Activated T-helper 1 cell treated with anti-CD3 and anti-CD28 coated beads, Interleukin-2, amount 50 U/mL, for 16 hours (primary cell): ENCODE results near the gene CEL.

ENCODE experiments used
- DNase-seq, 2 donors: peaks; one replicate each; pipeline ENCODE4 v3.0.0-alpha.2; 2020; ENCODE audit warnings: low read depth in 1 of 2, low spot score in 1 of 2

The CEL gene

GRCh38 chr9:133102190-133103021, 40.6 kb downstream of the CEL start:
- no peak for DNase-seq

GRCh38 chr9:133103183-133103986, 41.6 kb downstream of the CEL start:
- peak; percentile 30 to 43 for DNase-seq

- DNase-seq, result no peak
Observed at GRCh38 chr9:133103987-133104505, 42.3 kb downstream of the CEL start.

- DNase-seq, result no peak
Observed at GRCh38 chr9:133104718-133105460, 43.1 kb downstream of the CEL start.

GRCh38 chr9:133105461-133105770, 43.6 kb downstream of the CEL start:
- no peak for DNase-seq

GRCh38 chr9:133106511-133107244, 44.9 kb downstream of the CEL start:
- no peak for DNase-seq

GRCh38 chr9:133107245-133107722, 45.5 kb downstream of the CEL start:
- no peak for DNase-seq

- no peak for DNase-seq
Observed at GRCh38 chr9:133107961-133108793, 46.4 kb downstream of the CEL start.

GRCh38 chr9:133108794-133109641, 47.2 kb downstream of the CEL start:
- DNase-seq, result no peak

GRCh38 chr9:133109931-133110650, 48.3 kb downstream of the CEL start:
- no peak for DNase-seq

- DNase-seq, result no peak
Observed at GRCh38 chr9:133111808-133112662, 50.3 kb downstream of the CEL start.

- no peak for DNase-seq
Observed at GRCh38 chr9:133112663-133113026, 50.9 kb downstream of the CEL start.

GRCh38 chr9:133113163-133113948, 51.6 kb downstream of the CEL start:
- no peak for DNase-seq

- DNase-seq, result no peak
Observed at GRCh38 chr9:133113949-133114885, 52.4 kb downstream of the CEL start.

GRCh38 chr9:133114886-133115603, 53.3 kb downstream of the CEL start:
- no peak for DNase-seq
